NCI-H2196 (cell line): ENCODE results near the gene CGREF1.

ENCODE experiments used
- DNase-seq: peaks from one replicate; lab custom pipeline; 2025; ENCODE audit not compliant: unreplicated experiment; lab: John Stamatoyannopoulos, UW

Gene CGREF1

DNA sequence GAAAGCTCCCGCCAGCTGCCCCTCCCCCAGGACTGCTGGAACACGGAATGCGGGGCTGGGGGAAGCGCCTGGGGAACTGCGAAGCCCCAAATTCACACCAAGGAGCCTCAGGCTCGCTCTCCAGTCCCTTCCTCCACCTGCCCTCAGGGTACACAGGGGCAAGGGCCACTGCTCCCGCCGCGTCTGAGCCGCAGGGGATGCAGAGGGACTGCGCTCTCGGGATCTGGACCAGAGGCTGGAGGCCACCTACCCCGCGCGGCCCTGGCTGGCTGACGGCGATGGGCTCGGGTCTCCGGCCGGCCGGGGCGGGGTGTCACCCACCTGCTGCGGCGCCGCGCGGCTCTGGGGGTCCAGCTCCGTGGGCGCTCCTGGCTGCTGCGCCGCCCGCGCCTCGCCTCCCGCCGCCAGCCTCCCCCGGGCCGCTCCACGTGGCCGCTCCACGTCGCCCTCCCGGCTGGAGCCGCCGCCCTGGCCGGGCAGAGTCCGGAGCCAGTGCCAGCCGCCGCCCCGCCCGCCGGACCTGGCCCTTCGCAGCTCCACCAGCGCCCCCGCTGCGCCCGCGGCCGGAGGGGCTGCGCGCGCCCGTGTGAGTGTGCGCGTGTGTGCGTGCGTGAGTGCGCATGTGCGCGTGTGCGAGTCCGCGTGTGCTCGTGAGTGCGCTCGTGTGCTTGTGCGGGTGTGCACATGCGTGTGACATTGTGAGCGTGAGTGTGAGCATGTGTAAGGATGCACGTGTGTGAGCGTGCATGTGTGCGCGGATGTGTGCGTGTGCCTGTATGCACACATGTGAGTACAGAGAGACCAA lies at the start of gene CGREF1:
Gene CGREF1, minus strand, starts transcription at position 604 of the 805 bp plus-strand sequence. CDS start 14,762 bp downstream, outside the sequence.
- peak; percentile 38 for DNase-seq

- DNase-seq: no peak
Observed at GRCh38 chr2:27164960-27165763, 46.2 kb upstream of the CGREF1 start.

- DNase-seq: no peak
Observed at GRCh38 chr2:27162151-27163121, 43.5 kb upstream of the CGREF1 start.

DNA sequence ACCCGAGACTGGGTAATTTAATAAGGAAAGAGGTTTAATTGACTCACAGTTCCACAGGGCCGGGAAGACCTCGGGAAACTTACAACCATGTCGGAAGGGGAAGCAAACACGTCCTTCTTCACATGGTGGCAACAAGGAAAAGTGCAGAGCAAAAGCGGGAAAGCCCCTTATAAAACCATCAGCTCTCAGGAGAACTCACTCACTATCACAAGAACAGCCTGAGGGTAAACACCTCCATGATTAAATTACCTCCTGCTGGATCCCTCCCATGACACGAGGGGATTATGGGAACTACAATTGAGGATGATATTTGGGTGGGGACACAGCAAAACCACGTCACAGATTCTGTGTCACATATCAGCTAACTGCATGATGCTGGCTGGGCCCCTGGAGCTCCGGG lies 41.3 kb upstream of the CGREF1 start:
- DNase-seq: no peak

DNA sequence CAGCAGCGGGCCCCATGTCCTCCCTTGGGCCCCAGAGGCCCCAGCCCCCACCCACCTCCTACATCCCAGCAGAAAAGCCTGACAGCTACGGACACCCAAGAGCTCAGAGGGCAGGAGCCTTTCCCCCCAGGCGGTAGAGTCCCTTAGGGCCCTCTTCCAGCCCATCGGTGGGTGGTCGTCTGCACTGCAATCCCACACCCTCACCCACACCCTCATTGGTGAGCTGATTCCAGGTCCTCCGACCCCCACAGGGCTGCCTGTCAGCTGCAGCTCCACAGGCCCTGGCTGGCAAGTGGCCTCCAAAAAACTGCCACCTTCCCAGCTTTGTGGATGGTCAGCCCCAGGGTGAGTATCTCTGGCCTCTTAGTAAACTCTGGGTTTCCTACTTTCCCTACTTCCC lies 40.3 kb upstream of the CGREF1 start:
- no peak for DNase-seq

DNA sequence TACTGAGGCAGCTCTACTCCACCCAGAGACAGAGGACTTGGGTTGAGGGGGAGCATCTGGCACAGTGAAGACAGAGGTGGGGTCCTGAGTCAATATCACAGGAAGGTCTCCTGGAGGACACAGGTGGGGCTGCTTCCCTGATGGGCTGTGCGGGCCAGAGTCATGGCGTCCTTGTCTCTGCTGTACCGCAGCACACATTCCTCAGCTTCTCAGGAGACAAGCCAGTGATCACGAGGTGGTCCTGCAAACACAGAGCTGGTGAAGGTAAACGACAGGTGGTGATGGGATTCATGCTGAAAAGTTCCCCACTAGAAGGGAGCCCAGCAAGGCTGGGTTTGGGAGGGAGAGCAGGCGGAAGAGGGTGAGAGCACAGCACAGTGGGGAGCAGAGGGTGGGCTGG lies 39.5 kb upstream of the CGREF1 start:
- no peak for DNase-seq

- no peak for DNase-seq
Observed at GRCh38 chr2:27155069-27155520, 36.2 kb upstream of the CGREF1 start.

- no peak for DNase-seq
Observed at GRCh38 chr2:27154488-27154887, 35.6 kb upstream of the CGREF1 start.

DNA sequence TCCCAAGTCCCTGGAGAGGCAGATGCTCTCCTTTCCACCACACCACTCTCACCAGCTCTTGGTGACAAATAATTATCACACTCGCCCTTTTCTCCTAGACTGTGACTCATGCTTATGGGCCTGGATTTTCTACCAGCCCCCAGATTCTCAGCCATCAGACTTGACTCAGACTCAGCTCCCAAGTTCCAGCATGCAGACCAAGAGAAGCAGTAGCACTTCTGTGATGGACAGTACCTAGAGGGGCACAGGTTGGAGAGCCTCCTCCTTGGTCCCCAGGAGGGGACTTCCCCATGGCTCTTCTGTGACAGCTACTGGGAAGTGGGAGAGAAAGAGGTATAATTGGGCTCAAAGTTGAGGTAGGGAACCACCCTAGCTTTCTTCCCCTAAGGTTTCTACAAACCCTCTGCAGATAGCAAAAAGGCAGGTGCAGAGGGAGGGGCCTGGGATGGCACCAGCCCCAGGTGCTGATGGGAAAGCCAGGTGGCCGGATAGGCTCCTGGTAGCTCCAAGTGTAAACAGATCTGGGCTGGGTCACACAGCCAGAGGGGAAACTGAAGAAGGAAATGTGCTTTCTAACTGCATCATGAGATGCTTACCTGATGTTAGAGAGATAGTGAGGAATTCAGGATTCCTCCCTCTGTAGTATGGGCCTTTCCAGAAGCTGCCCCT lies 34.0 kb upstream of the CGREF1 start:
- DNase-seq: peak; percentile 70

GRCh38 chr2:27152102-27152795 lies 33.3 kb upstream of the CGREF1 start:
- DNase-seq: peak; percentile 18

- no peak for DNase-seq
Observed at GRCh38 chr2:27150639-27151230, 31.8 kb upstream of the CGREF1 start.

GRCh38 chr2:27149570-27150405 lies 30.9 kb upstream of the CGREF1 start:
- no peak for DNase-seq

GRCh38 chr2:27148801-27149439 lies 30.0 kb upstream of the CGREF1 start, which contains the start of gene TCF23:
TCF23 (plus strand) TSS chr2:27149004; CDS start chr2:27149134, 130 bp downstream.
- DNase-seq: no peak

GRCh38 chr2:27147935-27148334 lies 29.0 kb upstream of the CGREF1 start:
- no peak for DNase-seq

DNA sequence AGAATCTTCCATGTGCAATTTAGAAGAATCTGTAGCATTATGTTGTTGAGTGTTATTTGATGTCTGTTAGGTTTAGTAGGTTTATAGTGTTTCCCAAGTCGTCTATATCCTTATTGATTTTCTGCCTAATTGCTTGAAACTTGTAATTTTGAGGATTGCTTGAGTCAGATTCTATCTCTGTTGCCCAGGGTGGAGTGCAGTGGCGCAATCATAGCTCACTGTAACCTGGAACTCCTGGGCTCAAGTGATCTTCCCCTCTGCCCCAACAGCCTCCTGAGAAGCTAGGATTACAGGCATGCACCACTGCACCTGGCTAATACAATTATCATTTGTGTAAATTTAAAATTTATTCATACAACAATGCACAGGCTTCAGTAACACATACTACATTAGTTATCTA lies 26.8 kb upstream of the CGREF1 start:
- no peak for DNase-seq

DNA sequence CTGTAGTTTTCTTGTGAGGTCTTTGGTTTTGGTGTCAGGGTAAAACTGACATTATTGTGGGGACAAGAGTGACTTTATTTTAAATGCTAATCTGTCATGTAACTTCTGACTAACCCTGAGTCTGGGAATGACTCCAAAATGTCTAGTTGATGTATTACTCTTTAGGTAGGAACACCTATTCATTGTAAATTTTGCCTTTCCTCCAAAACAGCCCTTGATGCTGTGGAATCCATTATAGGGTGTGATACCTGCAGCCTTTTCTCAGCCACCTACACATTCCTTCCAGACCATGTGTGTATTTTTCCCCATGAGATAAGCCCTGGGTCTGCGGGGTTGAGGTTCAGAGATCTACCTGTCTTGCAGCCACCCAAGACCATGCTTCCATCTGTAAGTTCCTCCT lies 24.4 kb upstream of the CGREF1 start:
- no peak for DNase-seq

DNA sequence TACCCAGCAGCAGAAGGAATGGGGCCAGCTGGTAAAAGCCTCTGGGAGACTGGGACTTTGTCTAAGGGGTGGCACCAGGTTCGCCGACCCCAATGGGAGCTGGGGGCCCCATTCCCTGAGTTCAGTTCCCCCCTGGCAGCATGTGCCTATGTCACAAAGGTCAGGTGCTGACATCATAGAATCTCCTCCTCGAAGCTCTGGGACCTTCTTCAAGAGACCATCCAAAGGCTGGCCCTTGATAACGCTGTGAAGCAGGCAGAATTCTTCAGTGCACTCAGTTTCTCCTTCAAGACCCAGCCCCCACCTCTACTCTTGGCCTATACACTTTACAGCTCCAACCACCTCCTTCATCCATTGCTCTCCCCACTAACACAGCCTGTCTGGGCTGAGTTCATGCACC lies 20.4 kb upstream of the CGREF1 start, which contains the start of gene PRR30:
Gene PRR30, minus strand, starts transcription at position 101 of the 400 bp plus-strand sequence. CDS start 1,081 bp downstream, outside the sequence.
- no peak for DNase-seq

DNA sequence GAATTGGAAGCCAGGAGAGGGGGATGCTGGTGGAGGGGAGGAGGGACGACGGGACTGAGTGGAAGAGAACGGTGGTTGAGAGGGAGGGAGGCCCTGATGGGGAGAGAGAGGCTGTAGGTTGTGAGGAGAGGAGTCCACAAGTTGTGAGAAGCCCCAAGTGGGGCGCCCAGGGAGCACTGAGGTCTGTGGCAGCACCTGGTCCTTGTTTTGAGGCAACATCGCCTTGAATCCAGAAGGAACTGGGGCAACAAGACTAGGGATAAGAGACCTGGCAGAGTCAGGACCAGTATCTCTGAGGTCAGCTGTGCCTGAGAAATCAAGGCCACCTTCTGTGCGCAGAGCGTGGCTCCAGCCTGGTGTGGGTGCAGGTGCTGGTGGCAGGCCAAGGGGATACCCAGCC lies 19.2 kb upstream of the CGREF1 start:
- no peak for DNase-seq
